ENCODE data around the gene CABP7. TPM values are rescaled to one million over a fixed set of nuclear protein-coding genes. Genes with fewer than 3 reads are reported as not detected.

CABP7 gene
- total and polyA plus RNA-seq, 4 donors = 0.08 TPM; not detected in 3

DNA sequence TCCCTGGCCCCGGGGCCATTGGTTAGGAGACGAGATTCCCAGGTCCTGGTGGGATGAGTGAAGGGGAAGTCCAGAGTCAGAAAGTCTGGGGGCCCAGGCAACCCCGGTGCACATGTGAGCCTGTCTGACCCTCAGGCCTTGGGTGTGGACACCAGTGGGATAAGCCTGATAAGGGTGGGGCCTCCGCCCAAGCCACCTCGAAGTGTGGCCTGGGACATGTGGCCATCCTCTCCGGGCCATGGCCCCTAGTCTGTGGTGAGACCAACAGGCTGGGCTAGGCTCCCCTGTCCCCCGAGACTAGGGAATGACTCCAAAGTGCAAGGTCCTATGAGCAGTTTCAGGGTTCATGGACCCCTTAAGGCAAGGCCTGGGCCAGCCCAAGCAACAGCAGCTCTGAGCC lies 6.3 kb downstream of the CABP7 start:
- Histone ChIP-seq H3K36me3 (ENCODE audit: control insufficient read depth in 4 of 4, insufficient read depth in 3 of 4, low read depth in 1 of 4, low read length in 3 of 4) (peaks cover 0 to 8% (median 3%) of the 10 kb centered on the region in 4 donors), H3K27ac (ENCODE audit: low read depth in 1 of 2, low read length in 2 of 2) (no peak overlapping the region), H3K4me1 (ENCODE audit: control insufficient read depth in 4 of 4, insufficient read depth in 4 of 4, low read length in 3 of 4) (no peaks in the 10 kb centered on the region), H3K27me3 (ENCODE audit: control insufficient read depth in 4 of 4, insufficient read depth in 4 of 4, low read length in 3 of 4) (no peaks in the 10 kb centered on the region), H3K9ac (ENCODE audit: low read depth in 1 of 2, low read length in 2 of 2) (no peak overlapping the region), H3K4me3 (ENCODE audit: low read depth in 1 of 3, low read length in 3 of 3) (no peak overlapping the region), H3K9me3 (ENCODE audit: control insufficient read depth in 4 of 4, low read length in 3 of 4) (no peaks in the 10 kb centered on the region)
- TF ChIP-seq, protein P1, sequence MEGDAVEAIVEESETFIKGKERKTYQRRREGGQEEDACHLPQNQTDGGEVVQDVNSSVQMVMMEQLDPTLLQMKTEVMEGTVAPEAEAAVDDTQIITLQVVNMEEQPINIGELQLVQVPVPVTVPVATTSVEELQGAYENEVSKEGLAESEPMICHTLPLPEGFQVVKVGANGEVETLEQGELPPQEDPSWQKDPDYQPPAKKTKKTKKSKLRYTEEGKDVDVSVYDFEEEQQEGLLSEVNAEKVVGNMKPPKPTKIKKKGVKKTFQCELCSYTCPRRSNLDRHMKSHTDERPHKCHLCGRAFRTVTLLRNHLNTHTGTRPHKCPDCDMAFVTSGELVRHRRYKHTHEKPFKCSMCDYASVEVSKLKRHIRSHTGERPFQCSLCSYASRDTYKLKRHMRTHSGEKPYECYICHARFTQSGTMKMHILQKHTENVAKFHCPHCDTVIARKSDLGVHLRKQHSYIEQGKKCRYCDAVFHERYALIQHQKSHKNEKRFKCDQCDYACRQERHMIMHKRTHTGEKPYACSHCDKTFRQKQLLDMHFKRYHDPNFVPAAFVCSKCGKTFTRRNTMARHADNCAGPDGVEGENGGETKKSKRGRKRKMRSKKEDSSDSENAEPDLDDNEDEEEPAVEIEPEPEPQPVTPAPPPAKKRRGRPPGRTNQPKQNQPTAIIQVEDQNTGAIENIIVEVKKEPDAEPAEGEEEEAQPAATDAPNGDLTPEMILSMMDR (IDR thresholded peaks at IDR 0.05; ENCODE audit: low read depth, low read length, missing input control) = no peak
- TF ChIP-seq FOXA2 (IDR thresholded peaks at IDR 0.05) = no peak
- peak; percentile 70 for DNase-seq (ENCODE audit: low spot score)
- WGBS = 73% methylated on average over 7 of the region's 7 CpGs

DNA sequence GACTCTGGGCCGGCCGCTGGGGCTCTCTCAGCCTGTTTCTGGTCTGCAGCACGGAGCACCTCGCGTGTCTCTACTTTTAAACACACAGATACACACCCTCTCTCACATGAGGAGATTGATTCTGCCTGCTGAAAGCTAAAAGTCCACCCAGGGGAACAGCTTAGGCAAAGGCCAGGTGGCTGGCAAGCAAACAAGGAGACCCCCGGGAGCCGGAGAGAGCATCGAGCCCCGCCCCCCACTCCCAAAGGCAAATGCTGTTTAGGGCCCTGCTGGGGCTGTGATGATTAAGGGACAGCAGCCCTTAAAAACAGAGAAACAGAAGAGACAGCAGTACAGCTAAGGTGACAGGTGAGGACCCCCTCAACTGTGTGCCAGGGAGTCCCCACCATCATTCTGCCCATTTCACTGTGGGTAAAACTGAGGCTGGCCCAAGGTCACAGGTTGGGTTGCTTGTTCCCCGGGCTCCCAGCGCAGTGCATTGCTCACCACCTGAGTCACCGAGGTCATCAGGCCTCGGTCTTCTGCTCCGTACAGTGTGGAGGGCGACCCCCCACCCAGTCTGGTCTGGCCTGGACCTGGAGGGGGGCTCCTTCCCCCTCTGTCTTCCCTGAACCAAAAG lies 6.8 kb downstream of the CABP7 start:
- Histone ChIP-seq H3K36me3 (ENCODE audit: control insufficient read depth in 4 of 4, insufficient read depth in 3 of 4, low read depth in 1 of 4, low read length in 3 of 4) (peaks cover 0 to 11% (median 5%) of the 10 kb centered on the region in 4 donors), H3K27me3 (ENCODE audit: control insufficient read depth in 4 of 4, insufficient read depth in 4 of 4, low read length in 3 of 4) (no peaks in the 10 kb centered on the region), H3K4me1 (ENCODE audit: control insufficient read depth in 4 of 4, insufficient read depth in 4 of 4, low read length in 3 of 4) (no peaks in the 10 kb centered on the region), H3K4me3 (ENCODE audit: low read depth in 1 of 3, low read length in 3 of 3) (no peak overlapping the region), H3K9me3 (ENCODE audit: control insufficient read depth in 4 of 4, low read length in 3 of 4) (no peaks in the 10 kb centered on the region), H3K9ac (ENCODE audit: low read depth in 1 of 2, low read length in 2 of 2) (no peak overlapping the region), H3K27ac (ENCODE audit: low read depth in 1 of 2, low read length in 2 of 2) (no peak overlapping the region)
- DNase-seq (ENCODE audit: low spot score) = peak; percentile 41
- TF ChIP-seq FOXA1 (IDR thresholded peaks at IDR 0.05) (no peak), YY1 (IDR thresholded peaks at IDR 0.05) (no peak), RXRA (IDR thresholded peaks at IDR 0.05) (no peak)
- TF ChIP-seq, protein P2, sequence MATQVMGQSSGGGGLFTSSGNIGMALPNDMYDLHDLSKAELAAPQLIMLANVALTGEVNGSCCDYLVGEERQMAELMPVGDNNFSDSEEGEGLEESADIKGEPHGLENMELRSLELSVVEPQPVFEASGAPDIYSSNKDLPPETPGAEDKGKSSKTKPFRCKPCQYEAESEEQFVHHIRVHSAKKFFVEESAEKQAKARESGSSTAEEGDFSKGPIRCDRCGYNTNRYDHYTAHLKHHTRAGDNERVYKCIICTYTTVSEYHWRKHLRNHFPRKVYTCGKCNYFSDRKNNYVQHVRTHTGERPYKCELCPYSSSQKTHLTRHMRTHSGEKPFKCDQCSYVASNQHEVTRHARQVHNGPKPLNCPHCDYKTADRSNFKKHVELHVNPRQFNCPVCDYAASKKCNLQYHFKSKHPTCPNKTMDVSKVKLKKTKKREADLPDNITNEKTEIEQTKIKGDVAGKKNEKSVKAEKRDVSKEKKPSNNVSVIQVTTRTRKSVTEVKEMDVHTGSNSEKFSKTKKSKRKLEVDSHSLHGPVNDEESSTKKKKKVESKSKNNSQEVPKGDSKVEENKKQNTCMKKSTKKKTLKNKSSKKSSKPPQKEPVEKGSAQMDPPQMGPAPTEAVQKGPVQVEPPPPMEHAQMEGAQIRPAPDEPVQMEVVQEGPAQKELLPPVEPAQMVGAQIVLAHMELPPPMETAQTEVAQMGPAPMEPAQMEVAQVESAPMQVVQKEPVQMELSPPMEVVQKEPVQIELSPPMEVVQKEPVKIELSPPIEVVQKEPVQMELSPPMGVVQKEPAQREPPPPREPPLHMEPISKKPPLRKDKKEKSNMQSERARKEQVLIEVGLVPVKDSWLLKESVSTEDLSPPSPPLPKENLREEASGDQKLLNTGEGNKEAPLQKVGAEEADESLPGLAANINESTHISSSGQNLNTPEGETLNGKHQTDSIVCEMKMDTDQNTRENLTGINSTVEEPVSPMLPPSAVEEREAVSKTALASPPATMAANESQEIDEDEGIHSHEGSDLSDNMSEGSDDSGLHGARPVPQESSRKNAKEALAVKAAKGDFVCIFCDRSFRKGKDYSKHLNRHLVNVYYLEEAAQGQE (IDR thresholded peaks at IDR 0.05) = no peak
- TF ChIP-seq, protein P3, sequence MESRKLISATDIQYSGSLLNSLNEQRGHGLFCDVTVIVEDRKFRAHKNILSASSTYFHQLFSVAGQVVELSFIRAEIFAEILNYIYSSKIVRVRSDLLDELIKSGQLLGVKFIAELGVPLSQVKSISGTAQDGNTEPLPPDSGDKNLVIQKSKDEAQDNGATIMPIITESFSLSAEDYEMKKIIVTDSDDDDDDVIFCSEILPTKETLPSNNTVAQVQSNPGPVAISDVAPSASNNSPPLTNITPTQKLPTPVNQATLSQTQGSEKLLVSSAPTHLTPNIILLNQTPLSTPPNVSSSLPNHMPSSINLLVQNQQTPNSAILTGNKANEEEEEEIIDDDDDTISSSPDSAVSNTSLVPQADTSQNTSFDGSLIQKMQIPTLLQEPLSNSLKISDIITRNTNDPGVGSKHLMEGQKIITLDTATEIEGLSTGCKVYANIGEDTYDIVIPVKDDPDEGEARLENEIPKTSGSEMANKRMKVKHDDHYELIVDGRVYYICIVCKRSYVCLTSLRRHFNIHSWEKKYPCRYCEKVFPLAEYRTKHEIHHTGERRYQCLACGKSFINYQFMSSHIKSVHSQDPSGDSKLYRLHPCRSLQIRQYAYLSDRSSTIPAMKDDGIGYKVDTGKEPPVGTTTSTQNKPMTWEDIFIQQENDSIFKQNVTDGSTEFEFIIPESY (IDR thresholded peaks at IDR 0.05) = no peak
- WGBS = 46% methylated on average over 15 of the region's 15 CpGs

DNA sequence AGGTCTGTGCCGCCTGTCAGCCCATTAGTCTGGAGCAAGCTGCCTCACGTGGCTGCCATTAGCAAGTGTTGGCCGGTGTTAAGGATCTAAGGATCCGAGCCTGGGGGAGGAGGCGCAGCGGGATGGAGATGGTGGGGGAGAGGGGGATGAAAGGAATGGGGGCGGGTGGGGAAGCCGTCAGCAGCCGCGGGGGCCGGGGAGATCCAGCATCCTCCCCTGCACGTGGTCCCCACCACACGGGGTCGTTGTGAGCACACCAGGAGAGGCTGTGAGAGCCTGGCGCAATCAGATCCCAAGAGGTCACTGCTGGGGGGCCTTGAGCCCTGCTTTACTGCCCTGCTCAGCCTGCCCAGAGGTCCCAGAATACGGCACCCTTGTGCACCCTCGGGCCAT lies 7.3 kb downstream of the CABP7 start:
- Histone ChIP-seq H3K27me3 (ENCODE audit: control insufficient read depth in 4 of 4, insufficient read depth in 4 of 4, low read length in 3 of 4) (no peaks in the 10 kb centered on the region), H3K36me3 (ENCODE audit: control insufficient read depth in 4 of 4, insufficient read depth in 3 of 4, low read depth in 1 of 4, low read length in 3 of 4) (peaks cover 0 to 11% (median 5%) of the 10 kb centered on the region in 4 donors), H3K4me3 (ENCODE audit: low read depth in 1 of 3, low read length in 3 of 3) (no peak overlapping the region), H3K4me1 (ENCODE audit: control insufficient read depth in 4 of 4, insufficient read depth in 4 of 4, low read length in 3 of 4) (no peaks in the 10 kb centered on the region), H3K9ac (ENCODE audit: low read depth in 1 of 2, low read length in 2 of 2) (no peak overlapping the region), H3K9me3 (ENCODE audit: control insufficient read depth in 4 of 4, low read length in 3 of 4) (no peaks in the 10 kb centered on the region), H3K27ac (ENCODE audit: low read depth in 1 of 2, low read length in 2 of 2) (no peak overlapping the region)
- 9% methylated on average over 17 of the region's 17 CpGs for WGBS
- DNase-seq (ENCODE audit: low spot score) = peak; percentile 56
- no peak for TF ChIP-seq FOXA1 (IDR thresholded peaks at IDR 0.05)
- TF ChIP-seq NR2F2 (IDR thresholded peaks at IDR 0.05) = no peak
- no peak for TF ChIP-seq YY1 (IDR thresholded peaks at IDR 0.05)
- no peak for TF ChIP-seq RXRA (IDR thresholded peaks at IDR 0.05)
- TF ChIP-seq, protein P4, sequence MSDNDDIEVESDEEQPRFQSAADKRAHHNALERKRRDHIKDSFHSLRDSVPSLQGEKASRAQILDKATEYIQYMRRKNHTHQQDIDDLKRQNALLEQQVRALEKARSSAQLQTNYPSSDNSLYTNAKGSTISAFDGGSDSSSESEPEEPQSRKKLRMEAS (IDR thresholded peaks at IDR 0.05) = no peak
- TF ChIP-seq, protein P1 (IDR thresholded peaks at IDR 0.05; ENCODE audit: low read depth, low read length, missing input control) = peak; percentile 28
- TF ChIP-seq, protein P5, sequence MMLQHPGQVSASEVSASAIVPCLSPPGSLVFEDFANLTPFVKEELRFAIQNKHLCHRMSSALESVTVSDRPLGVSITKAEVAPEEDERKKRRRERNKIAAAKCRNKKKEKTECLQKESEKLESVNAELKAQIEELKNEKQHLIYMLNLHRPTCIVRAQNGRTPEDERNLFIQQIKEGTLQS (IDR thresholded peaks at IDR 0.05) = no peak
- TF ChIP-seq RAD21 (IDR thresholded peaks at IDR 0.05) = peak; percentile 56 to 69
- TF ChIP-seq GABPA (IDR thresholded peaks at IDR 0.05 in 1 of 2, conservative IDR thresholded peaks at IDR 0.05 in 1 of 2) = no peak
- TF ChIP-seq TAF1 (conservative IDR thresholded peaks at IDR 0.05) = no peak
- no peak for TF ChIP-seq EGR1 (IDR thresholded peaks at IDR 0.05; ENCODE audit: low read depth in 2 of 2)
- no peak for TF ChIP-seq HNF4G (IDR thresholded peaks at IDR 0.05)
- TF ChIP-seq JUND (IDR thresholded peaks at IDR 0.05) = no peak
- TF ChIP-seq FOXA2 (IDR thresholded peaks at IDR 0.05) = no peak
